ENCODE results near the gene ASTN2.

ASTN2 gene

GRCh38 chr9:116549786-116550660, 864.8 kb downstream of the ASTN2 start:
- no peak for DNase-seq (ENCODE audit: low read depth in 3 of 3, low spot score in 1 of 3)

- no peak for DNase-seq (ENCODE audit: low read depth in 3 of 3, low spot score in 1 of 3)
Measured at GRCh38 chr9:116549061-116549664, 865.7 kb downstream of the ASTN2 start.

- DNase-seq (ENCODE audit: low read depth in 3 of 3, low spot score in 1 of 3): no peak
Measured at GRCh38 chr9:116547729-116548426, 867.0 kb downstream of the ASTN2 start.

GRCh38 chr9:116546711-116547581, 867.9 kb downstream of the ASTN2 start:
- DNase-seq (ENCODE audit: low read depth in 3 of 3, low spot score in 1 of 3): no peak

GRCh38 chr9:116544896-116545295, 870.0 kb downstream of the ASTN2 start:
- no peak for DNase-seq (ENCODE audit: low read depth in 3 of 3, low spot score in 1 of 3)

- DNase-seq (ENCODE audit: low read depth in 3 of 3, low spot score in 1 of 3): no peak
Measured at GRCh38 chr9:116543731-116544400, 871.0 kb downstream of the ASTN2 start.

- DNase-seq (ENCODE audit: low read depth in 3 of 3, low spot score in 1 of 3): no peak
Measured at GRCh38 chr9:116541402-116541801, 873.5 kb downstream of the ASTN2 start.

- DNase-seq (ENCODE audit: low read depth in 3 of 3, low spot score in 1 of 3): no peak
Measured at GRCh38 chr9:116539549-116539948, 875.3 kb downstream of the ASTN2 start.

GRCh38 chr9:116525611-116526010, 889.2 kb downstream of the ASTN2 start:
- no peak for DNase-seq (ENCODE audit: low read depth in 3 of 3, low spot score in 1 of 3)

GRCh38 chr9:116524778-116525470, 889.9 kb downstream of the ASTN2 start:
- DNase-seq (ENCODE audit: low read depth in 3 of 3, low spot score in 1 of 3): no peak

GRCh38 chr9:116520218-116520617, 894.6 kb downstream of the ASTN2 start:
- no peak for DNase-seq (ENCODE audit: low read depth in 3 of 3, low spot score in 1 of 3)

GRCh38 chr9:116516456-116516855, 898.4 kb downstream of the ASTN2 start:
- DNase-seq (ENCODE audit: low read depth in 3 of 3, low spot score in 1 of 3): no peak

- no peak for DNase-seq (ENCODE audit: low read depth in 3 of 3, low spot score in 1 of 3)
Measured at GRCh38 chr9:116515541-116515940, 899.3 kb downstream of the ASTN2 start.

GRCh38 chr9:116506685-116507084, 908.2 kb downstream of the ASTN2 start:
- DNase-seq (ENCODE audit: low read depth in 3 of 3, low spot score in 1 of 3): no peak

- DNase-seq (ENCODE audit: low read depth in 3 of 3, low spot score in 1 of 3): no peak
Measured at GRCh38 chr9:116504893-116505480, 909.9 kb downstream of the ASTN2 start.

GRCh38 chr9:116504081-116504480, 910.8 kb downstream of the ASTN2 start:
- no peak for DNase-seq (ENCODE audit: low read depth in 3 of 3, low spot score in 1 of 3)

GRCh38 chr9:116502746-116503145, 912.1 kb downstream of the ASTN2 start:
- no peak for DNase-seq (ENCODE audit: low read depth in 3 of 3, low spot score in 1 of 3)

GRCh38 chr9:116501871-116502270, 913.0 kb downstream of the ASTN2 start:
- DNase-seq (ENCODE audit: low read depth in 3 of 3, low spot score in 1 of 3): no peak
